Measurements from ENCODE around the gene C10orf90. TPM values are rescaled to one million over a fixed set of nuclear protein-coding genes. Genes with fewer than 3 reads are reported as not detected.

The C10orf90 gene
- total and polyA plus RNA-seq, 11 donors, result not detected

DNA sequence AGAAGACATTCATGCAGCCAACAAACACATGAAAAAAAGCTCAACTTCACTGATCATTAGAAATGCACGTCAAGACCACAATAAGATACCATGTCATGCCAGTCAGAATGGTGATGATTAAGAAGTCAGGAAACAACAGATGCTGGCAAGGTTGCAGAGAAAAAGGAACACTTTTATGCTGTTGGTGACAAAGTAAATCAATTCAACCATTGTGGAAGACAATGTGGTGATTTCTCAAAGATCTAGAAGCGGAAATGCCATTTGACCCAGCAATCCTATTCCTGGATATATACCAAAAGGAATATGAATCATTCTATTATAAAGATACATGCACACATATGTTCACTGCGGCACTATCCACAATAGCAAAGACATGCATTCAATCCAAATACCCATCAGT lies 77.6 kb downstream of the C10orf90 start:
- ATAC-seq, result no peak
- WGBS, 4 donors, result 90 to 95% (median 93%) methylated on average over 3 of the region's 3 CpGs
- Histone ChIP-seq H3K27ac (no peak overlapping the region), H3K27me3 (peaks cover 0 to 6% (median 0%) of the 10 kb centered on the region in 9 donors), H3K36me3 (no peaks in the 10 kb centered on the region), H3K4me3 (no peak overlapping the region), H3K4me1 (no peaks in the 10 kb centered on the region), H3K9me3 (no peaks in the 10 kb centered on the region)
- intact Hi-C loops (cut with DNase I), result no loop called here
- TF ChIP-seq CTCF (IDR thresholded peaks at IDR 0.05) (no peak), POLR2A (IDR thresholded peaks at IDR 0.05) (no peak)
- no peak for DNase-seq

GRCh38 chr10:126588024-126588423 lies 82.5 kb downstream of the C10orf90 start:
- no peak overlapping the region for H3K4me3 ChIP-seq
- 73 to 93% (median 90%) methylated on average over 4 of the region's 4 CpGs for WGBS, 4 donors
- H3K9me3 ChIP-seq, result no peaks in the 10 kb centered on the region
- no peaks in the 10 kb centered on the region for H3K36me3 ChIP-seq
- no peak for ATAC-seq
- TF ChIP-seq CTCF (IDR thresholded peaks at IDR 0.05) (no peak), POLR2A (IDR thresholded peaks at IDR 0.05) (no peak)
- H3K27me3 ChIP-seq, result peaks cover 0 to 6% (median 0%) of the 10 kb centered on the region in 9 donors
- H3K27ac ChIP-seq, result no peak overlapping the region
- DNase-seq, result no peak
- intact Hi-C loops (cut with DNase I), result no loop called here
- H3K4me1 ChIP-seq, result no peaks in the 10 kb centered on the region

- no peak for ATAC-seq
- H3K4me3 ChIP-seq, result no peak overlapping the region
- H3K27me3 ChIP-seq, result peaks cover 0 to 6% (median 0%) of the 10 kb centered on the region in 9 donors
- intact Hi-C loops (cut with DNase I), result no loop called here
- H3K9me3 ChIP-seq, result no peaks in the 10 kb centered on the region
- no peaks in the 10 kb centered on the region for H3K4me1 ChIP-seq
- 75 to 80% (median 77%) methylated on average over 5 of the region's 5 CpGs for WGBS, 4 donors
- H3K36me3 ChIP-seq, result no peaks in the 10 kb centered on the region
- no peak for DNase-seq
- no peak overlapping the region for H3K27ac ChIP-seq
- no peak for TF ChIP-seq POLR2A (IDR thresholded peaks at IDR 0.05)
- TF ChIP-seq CTCF (IDR thresholded peaks at IDR 0.05), result no peak
These were observed 83.6 kb downstream of the C10orf90 start for GRCh38 chr10:126586878-126587277.

GRCh38 chr10:126586128-126586527 lies 84.4 kb downstream of the C10orf90 start:
- Histone ChIP-seq H3K4me1 (no peaks in the 10 kb centered on the region), H3K36me3 (no peaks in the 10 kb centered on the region), H3K27ac (no peak overlapping the region), H3K4me3 (no peak overlapping the region), H3K27me3 (peaks cover 0 to 6% (median 0%) of the 10 kb centered on the region in 9 donors), H3K9me3 (no peaks in the 10 kb centered on the region)
- ATAC-seq (no peak), DNase-seq (no peak)
- 60 to 75% (median 62%) methylated on average over 14 of the region's 14 CpGs for WGBS, 4 donors
- intact Hi-C loops (cut with DNase I), result no loop called here
- TF ChIP-seq CTCF (IDR thresholded peaks at IDR 0.05), result no peak
- TF ChIP-seq POLR2A (IDR thresholded peaks at IDR 0.05), result no peak
